ENCODE results near the gene CYSRT1. TPM values are rescaled to one million over a fixed set of nuclear protein-coding genes. Genes with fewer than 3 reads are reported as not detected.

The CYSRT1 gene
- total RNA-seq, 1 donor from 2014 or later: 3.3 TPM

GRCh38 chr9:137227054-137227852 is 2.3 kb downstream of the CYSRT1 start, which contains the start of gene RNF224:
RNF224 (plus strand) TSS chr9:137227502; CDS start chr9:137228336, 834 bp downstream.
- DNase-seq: peak; percentile 84

DNA sequence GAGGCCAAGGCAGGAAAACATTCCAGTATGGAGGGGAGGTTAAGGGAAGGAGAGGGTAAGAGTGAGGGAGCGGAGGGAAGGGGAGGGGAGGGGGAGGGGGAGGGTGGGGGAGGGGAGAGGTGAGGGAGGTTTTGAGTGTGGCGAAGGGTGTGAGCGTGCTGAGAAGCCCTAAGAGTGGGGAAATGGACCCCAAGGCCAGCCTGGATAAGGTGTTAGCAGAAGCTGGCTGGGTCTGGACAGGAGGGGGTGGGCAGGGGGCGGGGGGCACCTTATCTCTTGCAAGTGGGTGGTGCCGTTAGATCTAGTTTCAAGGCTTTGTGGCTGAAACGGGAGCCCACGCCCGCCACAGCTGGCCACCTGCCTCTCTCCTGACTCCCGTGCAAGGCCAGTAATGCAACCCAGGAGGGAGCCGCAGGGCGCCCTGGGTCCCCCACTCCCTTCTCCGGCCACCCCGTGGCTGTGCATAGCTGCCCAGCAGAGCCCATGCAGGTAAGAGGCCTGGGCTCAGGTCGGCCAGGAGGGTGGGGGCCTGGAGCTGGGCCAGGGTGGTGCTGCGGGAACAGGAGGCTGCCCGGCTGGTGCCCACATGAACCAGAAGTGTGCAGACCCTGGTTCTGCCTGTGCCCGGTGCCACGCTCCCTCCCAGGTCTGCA is 3.0 kb downstream of the CYSRT1 start:
- no peak for DNase-seq

DNA sequence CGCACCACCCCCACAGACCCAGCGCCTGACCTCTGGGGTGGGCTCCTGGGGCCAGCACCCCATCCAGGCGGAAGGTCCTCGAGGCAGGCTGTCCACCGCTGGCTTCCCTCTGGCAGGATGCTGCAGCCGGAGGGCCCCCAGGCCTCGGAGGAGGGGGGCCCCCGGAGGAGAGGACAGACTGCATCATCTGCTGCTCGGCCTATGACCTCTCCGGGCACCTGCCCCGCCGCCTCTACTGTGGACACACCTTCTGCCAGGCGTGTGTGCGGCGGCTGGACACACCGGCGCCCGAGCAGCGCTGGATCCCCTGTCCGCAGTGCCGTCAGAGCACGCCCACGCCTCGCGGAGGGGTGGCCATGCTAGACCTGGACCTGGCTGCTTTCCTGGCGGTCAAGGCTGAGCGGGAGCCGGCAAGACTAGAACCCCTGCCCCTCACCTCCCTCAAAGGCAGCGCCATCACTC is 3.6 kb downstream of the CYSRT1 start:
- DNase-seq: no peak

DNA sequence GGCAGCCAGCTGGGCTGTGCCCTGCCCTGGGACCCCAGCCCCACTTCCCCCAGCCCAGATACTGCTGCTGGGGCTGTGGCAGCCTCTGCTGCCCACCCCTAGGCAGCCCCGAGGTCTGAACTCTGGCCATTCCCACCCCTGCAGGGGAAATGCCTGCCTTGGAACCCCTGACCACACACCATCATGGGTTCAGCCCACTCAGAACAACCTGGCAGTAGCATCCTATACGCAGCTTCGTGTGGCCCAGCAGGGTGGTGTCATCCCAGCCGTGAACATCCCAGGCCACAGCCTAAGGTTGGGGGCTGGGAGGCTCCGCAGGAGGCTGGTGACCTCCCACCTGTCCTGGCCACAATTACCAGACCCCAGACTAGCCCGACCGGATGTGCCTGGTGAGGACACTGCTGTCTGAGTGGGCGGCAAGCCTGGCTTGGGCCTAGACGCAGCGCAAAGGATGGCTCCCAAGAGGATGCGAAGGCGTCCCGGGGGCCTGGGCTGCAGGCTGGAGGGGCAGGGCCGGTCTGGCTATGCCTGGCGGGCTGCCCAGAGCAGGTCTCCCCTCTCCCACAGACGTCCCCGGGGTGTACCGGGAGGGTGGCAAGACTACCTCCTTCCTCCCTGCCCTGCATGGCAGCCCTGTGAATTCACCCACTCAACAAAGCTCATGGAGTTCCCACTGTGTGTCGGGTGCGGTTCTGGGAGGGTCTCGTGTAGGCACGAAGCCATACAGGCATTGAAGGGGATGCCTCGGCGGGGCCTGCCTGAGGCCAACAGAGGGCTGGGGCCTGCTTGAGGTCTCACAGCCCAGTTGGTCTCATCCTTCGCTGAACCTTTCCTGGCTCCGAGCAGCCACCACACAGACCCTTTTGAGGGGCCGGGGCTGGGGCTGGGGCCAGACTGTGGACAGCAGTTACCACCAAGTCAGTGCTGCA is 4.3 kb downstream of the CYSRT1 start:
- no peak for DNase-seq

DNA sequence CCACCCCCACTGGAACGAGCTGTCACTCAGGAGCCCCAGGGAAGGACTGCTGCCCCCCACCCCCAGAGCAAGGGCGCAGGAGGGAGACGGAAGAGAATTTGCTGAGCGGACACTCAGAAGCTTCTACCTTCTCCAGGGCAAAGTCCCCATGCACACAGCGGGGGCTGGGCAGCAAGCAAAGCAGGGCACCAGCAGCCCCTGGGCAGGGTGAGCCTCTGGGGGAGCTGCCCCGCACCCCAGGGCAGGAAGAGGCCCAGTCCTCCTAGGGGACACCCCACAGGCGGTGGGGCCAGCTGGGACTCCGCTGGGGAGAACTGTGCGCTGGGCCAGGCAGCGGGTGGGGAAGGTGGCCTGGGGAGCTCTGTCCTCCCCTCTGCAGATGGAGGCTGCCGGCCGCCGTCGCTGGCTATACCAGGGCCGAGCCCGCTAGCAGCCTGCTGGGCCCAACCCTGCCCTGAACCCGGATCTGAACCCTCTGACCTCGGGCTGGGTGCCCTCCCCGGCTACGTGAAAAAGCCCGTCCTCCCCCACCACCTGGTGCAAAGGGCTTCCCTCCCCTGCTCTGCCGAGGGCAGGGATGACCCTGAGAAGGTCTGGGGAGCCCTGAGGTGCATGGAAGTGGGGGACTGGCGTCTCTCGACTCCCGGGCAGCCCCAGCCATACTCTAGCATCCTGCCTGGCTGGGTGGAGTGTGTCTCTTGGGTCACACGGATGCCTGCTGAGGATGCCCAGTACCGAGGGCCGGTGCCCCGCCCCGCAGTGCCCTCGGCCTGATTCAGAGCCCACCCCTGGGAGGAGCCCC is 5.1 kb downstream of the CYSRT1 start:
- DNase-seq: no peak

DNA sequence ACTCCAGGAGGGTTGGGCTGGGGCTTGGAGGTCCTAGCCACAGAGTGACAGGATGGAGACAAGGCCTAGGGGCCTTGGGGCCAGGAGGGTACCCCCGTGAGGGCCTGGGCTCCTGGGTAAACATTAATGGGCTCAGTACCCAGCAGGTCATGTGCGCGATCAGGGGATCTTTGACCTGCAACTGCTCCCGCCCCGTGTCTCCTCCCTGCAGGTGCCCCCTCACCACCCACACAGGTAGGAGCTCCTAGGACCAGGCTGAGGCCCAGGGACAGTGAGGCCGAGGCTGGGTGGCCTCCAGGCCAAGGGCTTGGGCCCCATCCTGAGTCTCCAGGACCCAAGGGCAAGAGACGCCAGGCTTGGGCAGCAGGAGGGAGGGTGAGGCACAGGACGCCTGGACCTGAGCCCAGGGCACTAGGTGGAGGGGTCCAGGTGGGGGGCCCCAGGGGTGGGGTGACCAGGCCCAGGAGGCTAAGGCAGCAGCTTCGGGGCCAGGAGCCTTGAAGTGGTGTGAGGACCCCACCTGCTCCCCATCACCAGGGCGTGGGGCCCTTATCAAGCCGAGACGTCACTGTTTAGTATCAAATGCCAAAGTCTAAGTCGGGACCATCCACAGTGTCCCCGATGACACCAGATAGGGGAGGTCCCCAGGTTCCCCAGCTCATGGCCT is 5.9 kb downstream of the CYSRT1 start, which contains the start of gene SLC34A3:
SLC34A3 (plus strand) TSS at position 197 of the 667 bp plus-strand sequence. CDS start 802 bp downstream, outside the sequence.
- no peak for DNase-seq

DNA sequence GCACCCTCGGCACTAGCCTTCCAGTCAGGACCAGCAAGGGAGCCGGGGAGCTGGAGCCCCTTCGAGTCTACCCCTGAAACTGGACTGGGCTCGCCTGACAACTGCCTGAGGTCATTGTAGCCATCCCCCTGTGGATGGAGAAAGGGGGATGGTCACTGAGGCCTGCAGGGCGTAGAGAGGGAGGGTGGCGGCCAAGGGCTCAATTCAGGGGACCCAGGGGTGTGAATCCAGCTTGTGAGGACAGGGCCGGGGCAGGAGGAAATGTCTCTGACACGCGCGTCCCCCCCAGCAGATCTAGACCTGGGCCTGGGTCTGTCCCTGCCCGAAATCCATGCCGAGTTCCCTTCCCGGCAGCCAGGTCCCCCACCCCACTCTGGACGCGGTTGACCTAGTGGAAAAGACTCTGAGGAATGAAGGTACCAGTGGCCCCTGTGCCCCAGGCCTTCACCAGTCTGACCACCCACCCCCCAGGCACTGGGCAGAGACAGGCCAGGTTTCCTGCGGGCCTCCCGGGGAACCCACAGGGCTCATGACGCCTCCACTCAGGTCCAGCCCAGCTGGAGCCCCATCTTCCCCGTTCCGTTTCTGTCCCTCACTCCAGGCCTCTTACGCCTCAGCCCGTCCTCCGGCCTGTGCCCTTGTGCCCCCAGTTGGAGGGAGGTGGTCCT is 6.5 kb downstream of the CYSRT1 start:
- no peak for DNase-seq

- no peak for DNase-seq
Measured at GRCh38 chr9:137232101-137232500, 7.1 kb downstream of the CYSRT1 start.

GRCh38 chr9:137232510-137232909 is 7.5 kb downstream of the CYSRT1 start:
- no peak for DNase-seq

- no peak for DNase-seq
Measured at GRCh38 chr9:137233143-137233980, 8.4 kb downstream of the CYSRT1 start.

GRCh38 chr9:137234055-137234697 is 9.2 kb downstream of the CYSRT1 start:
- no peak for DNase-seq

DNA sequence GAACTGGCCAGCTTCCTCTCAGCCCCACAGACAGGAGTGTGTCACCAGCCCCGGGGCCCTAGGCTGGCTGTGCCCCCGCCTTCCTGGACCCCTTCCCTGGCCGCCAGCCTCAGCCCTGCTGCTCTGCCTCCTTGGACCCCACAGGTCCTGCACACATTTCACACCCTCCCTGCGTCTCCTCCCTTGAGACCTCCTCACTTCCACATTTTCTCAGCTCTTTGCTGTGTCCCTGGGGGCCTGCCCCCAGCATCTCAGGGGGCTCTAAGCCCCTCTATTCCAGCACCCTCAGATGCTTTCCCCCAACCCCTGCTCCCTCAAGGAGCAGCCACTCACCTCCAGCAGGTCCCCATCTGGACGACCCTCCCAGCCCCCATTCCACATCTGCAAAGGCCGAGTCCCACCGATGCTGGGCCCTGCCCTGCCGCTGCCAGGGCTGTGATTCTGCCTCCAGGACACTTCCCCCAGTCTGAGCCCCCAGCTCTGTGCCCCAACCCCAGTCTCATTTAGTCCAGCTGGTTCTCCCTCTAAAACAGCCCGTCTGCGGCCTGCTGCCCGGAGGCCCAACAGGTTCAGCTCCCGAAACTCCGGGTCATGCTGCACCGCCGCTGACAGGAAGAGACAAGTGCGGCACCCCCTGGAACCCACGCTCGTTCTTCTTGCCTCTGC is 9.9 kb downstream of the CYSRT1 start:
- no peak for DNase-seq

- DNase-seq: no peak
Measured at GRCh38 chr9:137235424-137236237, 10.7 kb downstream of the CYSRT1 start.

DNA sequence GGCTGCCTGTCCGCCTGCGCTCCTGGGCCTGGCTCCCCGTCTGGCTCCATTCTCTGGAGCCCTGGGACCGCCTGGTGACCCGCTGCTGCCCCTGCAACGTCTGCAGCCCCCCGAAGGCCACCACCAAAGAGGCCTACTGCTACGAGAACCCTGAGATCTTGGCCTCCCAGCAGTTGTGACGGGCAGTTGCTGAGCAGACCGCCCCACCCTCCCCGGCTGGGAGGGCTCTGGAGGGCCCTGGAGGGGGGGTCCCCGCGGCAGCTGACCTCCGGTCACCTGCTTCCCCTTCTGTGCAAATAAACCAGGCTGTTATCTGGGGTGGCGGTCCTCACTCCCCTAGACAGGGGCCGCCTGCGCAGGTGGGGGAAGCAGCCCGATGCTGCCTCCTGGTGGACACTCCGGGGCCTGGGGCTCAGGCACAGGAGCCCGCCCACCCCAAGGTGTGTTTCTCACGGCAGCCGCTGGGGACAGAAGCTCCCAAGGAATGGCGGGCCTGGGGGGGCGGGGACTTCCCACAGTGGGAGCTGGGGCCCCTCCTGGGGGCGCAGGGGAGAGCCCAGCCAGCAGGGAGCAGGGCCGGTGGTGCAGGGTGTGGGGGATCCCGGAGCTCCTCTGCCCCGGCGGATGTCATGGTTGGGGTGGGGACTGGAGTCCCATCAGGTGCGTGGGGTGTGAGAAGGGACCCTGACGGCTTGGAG is 11.4 kb downstream of the CYSRT1 start:
- peak; percentile 93 for DNase-seq

GRCh38 chr9:137236936-137237421 is 12.0 kb downstream of the CYSRT1 start:
- no peak for DNase-seq
